NCI-H226 (cell line): ENCODE measurements around the gene LRRC37B.
"Not testable (repeated sequence)": the region's sequence is repeated elsewhere in the genome, so short reads cannot be mapped to it uniquely, and the experiment has no call there.

Experiments used
- DNase-seq: peaks from one replicate; pipeline ENCODE4 v3.0.0-alpha.2; 2015

The LRRC37B gene

GRCh38 chr17:32006957-32007462 is at the start of gene LRRC37B:
TSS of gene LRRC37B (plus strand) at chr17:32007383. CDS start at chr17:32021393, 14,010 bp downstream.
- peak; percentile 68 for DNase-seq

DNA sequence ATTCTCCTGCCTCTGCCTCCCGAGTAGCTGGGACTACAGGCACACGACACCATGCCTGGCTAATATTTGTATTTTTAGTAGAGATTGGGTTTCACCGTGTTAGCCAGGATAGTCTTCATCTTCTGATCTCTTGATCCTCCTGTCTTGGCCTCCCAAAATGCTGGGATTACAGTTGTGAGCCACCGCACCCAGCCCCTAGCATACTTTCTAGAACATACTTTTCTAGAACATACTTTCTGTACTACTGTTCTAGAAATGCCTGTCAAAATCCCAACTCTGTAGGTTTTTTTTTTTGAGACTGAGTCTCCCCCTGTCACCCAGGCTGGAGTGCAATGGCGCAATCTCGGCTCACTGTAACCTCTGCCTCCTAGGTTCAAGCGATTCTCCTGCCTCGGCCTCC is 43.1 kb upstream of the LRRC37B start:
- DNase-seq, result not testable (repeated sequence)

DNA sequence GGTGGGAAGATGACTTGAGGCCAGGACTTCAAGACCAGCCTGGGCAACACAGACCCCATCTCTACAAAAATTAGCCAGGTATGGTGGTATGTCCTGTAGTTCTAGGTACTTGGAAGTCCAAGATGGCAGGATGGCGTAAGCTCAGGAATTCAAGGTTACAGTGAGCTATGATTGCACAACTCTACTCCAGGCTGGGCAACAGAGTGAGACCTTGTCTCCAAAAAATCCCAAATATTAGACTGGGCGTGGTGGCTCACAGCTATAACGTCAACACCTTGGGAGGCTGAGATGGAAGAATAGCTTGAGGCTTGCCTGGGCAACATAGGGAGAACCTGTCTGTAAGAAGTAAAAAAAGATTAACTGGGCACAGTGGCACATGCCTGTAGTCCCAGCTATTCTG is 39.5 kb upstream of the LRRC37B start:
- DNase-seq, result peak; percentile 39

GRCh38 chr17:31970416-31970815 is 36.8 kb upstream of the LRRC37B start:
- DNase-seq, result not testable (repeated sequence)

- not testable (repeated sequence) for DNase-seq
These were observed 32.7 kb upstream of the LRRC37B start for GRCh38 chr17:31974269-31975071.

GRCh38 chr17:31975391-31975790 is 31.8 kb upstream of the LRRC37B start:
- DNase-seq, result not testable (repeated sequence)

DNA sequence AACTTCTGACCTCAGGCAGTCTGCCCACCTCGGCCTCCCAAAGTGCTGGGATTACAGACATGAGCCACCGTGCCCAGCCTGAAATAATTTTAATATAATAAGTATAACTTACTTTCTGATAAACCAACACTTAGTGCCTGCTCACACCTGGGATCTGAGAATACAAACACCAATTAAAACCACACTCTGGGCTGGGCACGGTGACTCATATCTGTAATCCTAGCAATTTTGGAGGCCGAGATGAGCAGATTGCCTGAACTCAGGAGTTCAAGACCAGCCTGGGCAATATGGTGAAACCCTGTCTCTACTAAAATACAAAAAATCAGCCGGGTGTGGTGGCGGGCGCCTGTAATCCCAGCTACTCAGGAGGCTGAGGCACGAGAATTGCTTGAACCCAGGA is 15.4 kb upstream of the LRRC37B start:
- DNase-seq, result not testable (repeated sequence)

GRCh38 chr17:31997005-31997404 is 10.2 kb upstream of the LRRC37B start:
- DNase-seq, result no peak

DNA sequence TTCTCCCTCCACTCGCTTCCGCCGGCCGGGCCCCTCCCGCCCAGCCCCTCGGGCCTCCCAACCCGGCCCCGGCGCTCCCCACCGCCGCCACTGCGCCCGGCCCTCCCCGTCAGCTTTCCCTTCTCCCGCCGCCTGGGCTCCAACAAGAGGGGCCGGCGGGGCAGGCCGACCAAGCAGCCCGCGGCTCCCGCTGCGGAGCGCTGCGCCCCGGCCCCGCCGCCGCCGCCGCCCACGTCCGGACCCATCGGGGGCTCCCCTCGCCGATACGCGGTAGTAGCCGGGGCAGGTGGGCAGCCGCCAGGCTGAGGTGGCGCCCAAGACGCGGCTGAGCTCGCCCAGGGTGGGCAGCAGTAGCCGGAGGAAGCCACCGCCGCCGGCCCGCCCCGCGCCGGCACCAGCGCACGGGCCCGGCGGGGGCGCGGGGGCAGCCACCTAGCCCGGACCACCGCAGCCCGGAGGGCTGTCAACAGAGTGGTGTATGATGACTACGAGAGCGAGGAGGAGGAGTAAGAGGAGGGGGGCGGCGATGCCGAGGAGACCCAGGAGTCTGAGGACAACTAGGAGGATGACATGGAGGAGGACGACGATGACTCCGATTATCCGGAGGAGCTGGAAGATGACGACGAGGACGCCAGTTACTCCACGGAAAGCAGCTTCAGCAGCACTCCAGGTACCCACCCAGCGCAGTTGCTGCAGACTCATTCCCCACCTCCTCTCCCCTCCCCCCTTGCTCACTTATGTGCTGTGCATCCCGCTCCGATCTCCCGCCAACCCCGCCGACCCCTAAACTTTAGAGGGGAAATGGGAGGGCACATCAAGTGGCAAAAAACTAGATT is 498 bp downstream of the LRRC37B start:
- DNase-seq, result no peak

GRCh38 chr17:32009262-32009542 is 2.0 kb downstream of the LRRC37B start:
- DNase-seq, result no peak

DNA sequence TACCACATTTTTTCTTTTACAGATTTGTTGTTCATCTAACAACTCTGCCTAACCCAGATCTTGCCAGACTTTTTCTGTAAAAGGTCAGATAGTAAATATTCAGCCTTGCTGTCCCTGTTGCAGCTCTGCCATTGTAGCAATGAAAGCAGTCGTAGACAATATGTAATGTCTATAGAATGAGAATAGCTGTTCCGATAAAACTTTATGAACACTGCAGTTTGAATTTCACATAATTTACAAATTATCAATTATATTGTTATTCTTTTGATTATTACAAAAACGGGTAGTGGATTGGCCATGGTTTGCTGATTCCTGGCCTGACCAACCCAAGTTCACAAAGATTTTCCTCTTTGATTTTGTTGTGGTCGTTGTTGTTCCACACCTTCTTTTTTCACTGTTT is 2.9 kb downstream of the LRRC37B start:
- DNase-seq, result no peak

DNA sequence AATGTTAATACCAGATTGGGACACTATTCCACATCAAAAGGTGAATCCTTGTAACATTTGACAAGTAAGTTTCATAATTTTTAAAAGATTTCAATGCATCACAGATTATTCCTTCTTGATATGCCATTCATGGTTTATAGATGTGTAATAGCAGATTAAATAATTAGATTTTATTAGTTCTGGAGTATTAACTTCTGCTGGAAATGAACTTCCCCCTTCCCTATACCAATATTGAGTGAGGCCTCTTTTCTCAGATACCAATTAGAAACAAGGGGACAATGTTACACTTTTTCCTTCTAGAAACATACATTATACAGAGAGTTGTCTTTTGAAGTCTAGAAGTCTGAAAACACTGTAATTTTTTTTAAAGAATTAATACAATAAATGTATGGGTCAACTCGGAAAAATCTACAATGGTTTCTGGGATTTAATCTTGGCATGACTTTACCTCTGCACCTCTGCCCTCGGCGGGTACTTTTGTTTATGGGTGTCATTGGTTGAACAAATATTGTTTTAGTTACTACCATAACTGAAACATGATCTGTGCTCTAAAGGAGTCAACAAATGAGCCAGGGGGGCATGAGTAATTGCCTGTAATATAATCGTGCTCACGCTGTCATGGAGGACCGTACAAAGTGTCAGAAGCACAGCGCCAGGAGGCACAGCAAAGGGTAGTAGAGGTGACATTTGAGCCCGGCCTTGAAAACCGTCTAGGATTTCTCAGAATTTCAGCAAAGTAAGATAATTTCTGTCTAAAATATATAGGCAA is 8.2 kb downstream of the LRRC37B start:
- DNase-seq, result no peak

GRCh38 chr17:32016231-32016630 is 9.0 kb downstream of the LRRC37B start:
- no peak for DNase-seq

DNA sequence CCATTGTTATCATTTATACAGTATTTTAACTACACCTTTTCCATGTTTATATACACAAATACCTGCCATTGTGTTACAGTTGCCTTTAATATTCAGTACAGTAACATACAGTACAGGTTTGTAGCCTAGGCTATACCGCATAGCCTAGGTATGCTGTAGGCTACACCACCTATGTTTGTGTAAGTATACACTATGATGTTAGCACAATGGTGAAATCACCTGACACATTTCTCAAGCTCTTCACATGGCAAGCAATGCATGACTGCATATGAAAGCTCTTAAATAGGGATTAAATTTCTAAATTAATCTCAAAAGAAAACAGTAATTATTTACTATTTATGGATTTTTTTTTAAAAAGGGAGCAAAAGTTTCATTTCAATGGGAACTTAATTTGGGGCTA is 12.0 kb downstream of the LRRC37B start:
- DNase-seq, result no peak

DNA sequence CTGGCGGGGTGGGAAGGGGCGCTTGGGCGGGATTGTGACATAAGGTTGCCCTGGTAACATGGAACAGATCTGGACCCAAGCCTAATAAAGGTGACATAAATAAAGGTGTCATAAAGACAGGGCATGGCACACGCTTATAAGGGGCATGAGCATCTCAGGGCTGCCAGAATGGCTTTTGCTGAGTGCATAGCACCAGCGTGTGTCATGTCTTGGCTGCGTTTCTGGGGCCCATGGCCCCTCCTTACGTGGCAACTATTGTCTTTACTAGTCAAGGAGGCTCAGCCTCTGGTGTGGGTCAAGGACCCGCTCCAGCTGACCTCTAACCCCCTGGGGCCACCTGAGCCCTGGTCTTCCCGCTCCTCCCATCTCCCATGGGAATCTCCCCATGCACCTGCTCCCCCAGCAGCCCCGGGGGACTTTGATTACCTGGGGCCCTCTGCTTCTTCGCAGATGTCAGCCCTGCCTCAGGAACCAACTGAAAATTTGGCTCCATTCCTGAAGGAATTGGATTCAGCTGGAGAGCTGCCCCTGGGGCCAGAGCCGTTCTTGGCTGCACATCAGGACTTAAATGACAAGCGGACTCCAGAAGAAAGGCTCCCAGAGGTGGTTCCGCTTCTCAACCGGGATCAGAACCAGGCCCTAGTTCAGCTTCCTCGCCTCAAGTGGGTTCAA is 13.9 kb downstream of the LRRC37B start:
- DNase-seq, result no peak

GRCh38 chr17:32021615-32021955 is 14.4 kb downstream of the LRRC37B start:
- no peak for DNase-seq

DNA sequence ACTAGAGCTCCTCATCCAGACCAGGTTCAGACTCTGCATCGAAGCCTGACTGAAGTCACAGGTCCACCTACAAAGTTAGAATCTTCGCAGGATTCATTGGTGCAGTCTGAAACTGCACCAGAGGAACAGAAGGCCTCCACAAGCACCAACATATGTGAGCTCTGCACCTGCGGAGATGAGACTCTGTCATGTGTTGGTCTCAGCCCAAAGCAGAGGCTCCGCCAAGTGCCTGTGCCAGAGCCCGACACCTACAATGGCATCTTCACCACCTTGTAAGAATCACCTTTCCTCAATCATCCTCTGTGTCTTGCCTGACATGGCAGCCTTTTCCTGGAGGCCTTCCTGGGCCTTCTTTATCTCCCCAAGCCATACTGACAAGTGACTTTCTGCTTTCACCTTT is 15.4 kb downstream of the LRRC37B start:
- not testable (repeated sequence) for DNase-seq

DNA sequence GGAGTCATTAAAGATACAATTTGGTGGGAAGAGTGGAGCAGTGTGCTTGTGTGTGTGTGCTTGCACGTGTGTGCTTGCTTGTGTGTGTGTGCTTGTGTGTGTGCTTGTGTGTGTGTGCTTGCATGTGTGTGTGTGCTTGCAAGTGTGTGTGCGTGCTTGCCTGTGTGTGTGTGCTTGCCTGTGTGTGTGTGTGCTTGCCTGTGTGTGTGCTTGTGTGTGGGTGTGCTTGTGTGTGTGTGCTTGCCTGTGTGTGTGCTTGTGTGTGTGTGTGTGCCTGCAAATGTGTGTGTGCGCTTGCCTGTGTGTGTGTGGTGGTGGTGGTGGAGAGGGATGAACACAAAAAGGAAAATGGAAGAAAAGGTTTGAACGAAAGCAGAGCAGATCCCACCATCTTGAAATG is 20.1 kb downstream of the LRRC37B start:
- DNase-seq, result not testable (repeated sequence)

GRCh38 chr17:32033223-32033622 is 26.0 kb downstream of the LRRC37B start:
- no peak for DNase-seq

DNA sequence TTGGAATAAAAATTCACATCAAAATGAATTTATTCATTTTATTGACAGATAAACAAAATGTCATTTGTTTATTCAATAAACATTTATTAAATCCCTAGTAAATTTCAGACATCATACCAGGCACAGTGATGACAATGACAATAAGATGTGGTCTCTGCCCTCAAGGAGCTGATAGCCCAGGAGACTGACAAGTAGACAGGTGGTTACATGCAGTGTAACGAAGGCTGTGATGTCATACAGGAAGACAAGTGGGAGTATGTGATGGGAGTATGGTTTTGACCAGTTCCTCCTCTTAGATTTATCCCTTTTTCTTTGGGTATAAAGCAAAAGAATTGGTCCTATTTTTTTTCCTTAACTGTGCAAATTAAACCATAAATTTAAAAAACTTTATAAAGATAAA is 26.6 kb downstream of the LRRC37B start:
- not testable (repeated sequence) for DNase-seq

GRCh38 chr17:32040246-32040645 is 33.1 kb downstream of the LRRC37B start:
- DNase-seq, result not testable (repeated sequence)

- not testable (repeated sequence) for DNase-seq
These were observed 34.2 kb downstream of the LRRC37B start for GRCh38 chr17:32041306-32041875.
